Astrocyte (in vitro differentiated cells and primary cell): ENCODE measurements around the gene NPTX2. TPM values are rescaled to one million over a fixed set of nuclear protein-coding genes. Genes with fewer than 3 reads are reported as not detected.

ENCODE experiments used
- DNase-seq: peaks from one replicate; pipeline ENCODE4 v3.0.0-alpha.2; 2010; ENCODE audit warnings: low read depth
- FAIRE-seq: peaks from 2 replicates; lab custom pipeline; 2011; peaks lifted over from hg19 to GRCh38; lab: Jason Lieb, UNC
- H2AFZ ChIP-seq: 2 replicates; pipeline ENCODE4 v1.6.0; 2012; ENCODE audit warnings: low read depth, low read length, inconsistent platforms
- H3K27ac ChIP-seq: 2 replicates; pipeline ENCODE4 v1.5.1; 2011; ENCODE audit warnings: low read depth, low read length, inconsistent platforms
- H3K27me3 ChIP-seq: 2 replicates; pipeline ENCODE4 v1.6.0; 2011; ENCODE audit warnings: low read length, inconsistent platforms; ENCODE audit not compliant: insufficient read depth
- H3K36me3 ChIP-seq: 2 replicates; pipeline ENCODE4 v1.5.1; 2011; ENCODE audit warnings: low read length, inconsistent platforms; ENCODE audit not compliant: insufficient read depth
- H3K4me1 ChIP-seq: 2 replicates; pipeline ENCODE4 v1.5.1; 2011; ENCODE audit warnings: low read length, inconsistent platforms; ENCODE audit not compliant: insufficient read depth
- H3K4me2 ChIP-seq: 2 replicates; pipeline ENCODE4 v1.6.0; 2012; ENCODE audit warnings: low read length, inconsistent platforms
- H3K4me3 ChIP-seq: 2 replicates; pipeline ENCODE4 v1.5.1; 2011; ENCODE audit warnings: low read depth, mild to moderate bottlenecking, low read length, inconsistent platforms; ENCODE audit not compliant: insufficient read depth
- H3K79me2 ChIP-seq: 2 replicates; pipeline ENCODE4 v1.6.0; 2012; ENCODE audit warnings: mild to moderate bottlenecking, low read length, inconsistent platforms; ENCODE audit not compliant: insufficient read depth
- H3K9ac ChIP-seq: 2 replicates; pipeline ENCODE4 v1.6.0; 2012; ENCODE audit warnings: mild to moderate bottlenecking, low read length, inconsistent platforms
- H3K9me3 ChIP-seq: 2 replicates; pipeline ENCODE4 v1.5.1; 2012; ENCODE audit warnings: low read depth, mild to moderate bottlenecking, low read length, inconsistent platforms; ENCODE audit not compliant: insufficient read depth
- H4K20me1 ChIP-seq: 2 replicates; pipeline ENCODE4 v1.6.0; 2012; ENCODE audit warnings: low read length, inconsistent platforms; ENCODE audit not compliant: insufficient read depth
- H3K27ac Mint-ChIP-seq: one replicate; pipeline ENCODE4 v1.8.0; 2021; ENCODE audit warnings: mild to moderate bottlenecking, mixed read lengths; ENCODE audit not compliant: unreplicated experiment
- H3K27me3 Mint-ChIP-seq: one replicate; pipeline ENCODE4 v1.8.0; 2021; ENCODE audit warnings: low read depth, mixed read lengths; ENCODE audit not compliant: unreplicated experiment
- H3K36me3 Mint-ChIP-seq: one replicate; pipeline ENCODE4 v1.8.0; 2021; ENCODE audit warnings: low read depth, mixed read lengths; ENCODE audit not compliant: unreplicated experiment
- H3K4me1 Mint-ChIP-seq: one replicate; pipeline ENCODE4 v1.8.0; 2021; ENCODE audit warnings: low read depth, mixed read lengths; ENCODE audit not compliant: unreplicated experiment
- H3K4me3 Mint-ChIP-seq: one replicate; pipeline ENCODE4 v1.8.0; 2021; ENCODE audit warnings: mild to moderate bottlenecking, moderate library complexity, mixed read lengths; ENCODE audit not compliant: unreplicated experiment
- H3K9me3 Mint-ChIP-seq: one replicate; pipeline ENCODE4 v1.8.0; 2021; ENCODE audit warnings: mild to moderate bottlenecking, mixed read lengths; ENCODE audit not compliant: unreplicated experiment
- CTCF ChIP-seq: IDR thresholded peaks from 2 replicates; pipeline ENCODE4 v1.5.1; 2011; ENCODE audit warnings: low read depth, mild to moderate bottlenecking, inconsistent platforms, low read length, moderate library complexity; ENCODE audit not compliant: insufficient read depth
- EZH2 ChIP-seq: IDR thresholded peaks from 2 replicates; pipeline ENCODE4 v1.6.1; 2012; ENCODE audit warnings: mild to moderate bottlenecking, low read length, inconsistent platforms; ENCODE audit not compliant: insufficient read depth
- total RNA-seq: library from RNA; stranded (reverse); gene quantifications from 2 replicates; pipeline ENCODE4 v1.2.1, GENCODE V29; 2021

The NPTX2 gene
- total RNA-seq, 1 donor from 2014 or later, result 2.4 TPM

GRCh38 chr7:98671733-98672331 is 54.7 kb downstream of the NPTX2 start:
- Histone ChIP-seq H3K4me3 (no peak overlapping the region), H3K4me2 (no peak overlapping the region), H3K9ac (no peak overlapping the region), H4K20me1 (no peaks in the 10 kb centered on the region), H2AFZ (no peak overlapping the region), H3K4me1 (no peaks in the 10 kb centered on the region), H3K36me3 (no peaks in the 10 kb centered on the region), H3K27ac (no peak overlapping the region), H3K27me3 (no peaks in the 10 kb centered on the region), H3K79me2 (no peaks in the 10 kb centered on the region), H3K9me3 (peaks cover 3% of the 10 kb centered on the region)
- TF ChIP-seq EZH2, result no peak
- TF ChIP-seq CTCF, result no peak
- no peaks in the 10 kb centered on the region for H3K4me1 Mint-ChIP-seq
- peaks cover 49% of the 10 kb centered on the region for H3K27me3 Mint-ChIP-seq
- FAIRE-seq (no peak), DNase-seq (no peak)
- no peak overlapping the region for H3K27ac Mint-ChIP-seq
- H3K4me3 Mint-ChIP-seq, result no peak overlapping the region
- H3K36me3 Mint-ChIP-seq, result no peaks in the 10 kb centered on the region
- H3K9me3 Mint-ChIP-seq, result peaks cover 8% of the 10 kb centered on the region

DNA sequence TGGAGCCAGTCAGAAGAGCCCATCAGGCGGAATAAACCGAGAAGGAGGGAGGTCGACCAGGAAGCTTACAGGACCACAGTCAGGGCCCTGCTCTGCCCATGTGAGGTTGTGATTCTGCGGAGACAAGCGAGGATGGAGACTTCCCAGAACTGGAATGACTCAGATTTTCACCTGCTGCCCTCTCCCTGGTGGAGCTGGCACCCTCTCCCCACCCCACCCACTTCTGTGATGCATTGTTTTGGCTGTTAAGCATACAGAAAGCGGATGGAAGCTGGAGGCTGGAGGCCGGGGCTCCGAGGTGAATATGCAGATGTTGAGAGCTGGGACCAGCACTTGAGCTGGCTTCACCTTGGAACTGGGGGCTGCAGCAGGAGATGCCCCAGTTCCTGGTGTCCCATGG is 57.4 kb downstream of the NPTX2 start:
- TF ChIP-seq CTCF, result no peak
- TF ChIP-seq EZH2, result no peak
- Mint-ChIP-seq H3K27me3 (peaks cover 49% of the 10 kb centered on the region), H3K36me3 (no peaks in the 10 kb centered on the region), H3K4me1 (no peaks in the 10 kb centered on the region), H3K27ac (no peak overlapping the region), H3K9me3 (peaks cover 11% of the 10 kb centered on the region), H3K4me3 (no peak overlapping the region)
- Histone ChIP-seq H3K9ac (no peak overlapping the region), H3K27ac (no peak overlapping the region), H3K79me2 (no peaks in the 10 kb centered on the region), H3K27me3 (no peaks in the 10 kb centered on the region), H3K36me3 (no peaks in the 10 kb centered on the region), H3K4me3 (no peak overlapping the region), H2AFZ (no peak overlapping the region), H3K4me1 (no peaks in the 10 kb centered on the region), H4K20me1 (no peaks in the 10 kb centered on the region), H3K9me3 (peaks cover 5% of the 10 kb centered on the region), H3K4me2 (no peak overlapping the region)
- DNase-seq, result no peak
- no peak for FAIRE-seq

GRCh38 chr7:98674881-98675280 is 57.8 kb downstream of the NPTX2 start:
- Histone ChIP-seq H4K20me1 (no peaks in the 10 kb centered on the region), H3K9me3 (peaks cover 5% of the 10 kb centered on the region), H3K9ac (no peak overlapping the region), H3K79me2 (no peaks in the 10 kb centered on the region), H3K27me3 (no peaks in the 10 kb centered on the region), H3K27ac (no peak overlapping the region), H2AFZ (no peak overlapping the region), H3K4me1 (no peaks in the 10 kb centered on the region), H3K36me3 (no peaks in the 10 kb centered on the region), H3K4me3 (no peak overlapping the region), H3K4me2 (no peak overlapping the region)
- Mint-ChIP-seq H3K36me3 (no peaks in the 10 kb centered on the region), H3K27me3 (peaks cover 47% of the 10 kb centered on the region), H3K9me3 (peaks cover 11% of the 10 kb centered on the region), H3K27ac (no peak overlapping the region), H3K4me1 (no peaks in the 10 kb centered on the region), H3K4me3 (no peak overlapping the region)
- TF ChIP-seq CTCF, result no peak
- no peak for TF ChIP-seq EZH2
- FAIRE-seq (no peak), DNase-seq (no peak)
